ENCODE results near the gene USP6NL.

The USP6NL gene

DNA sequence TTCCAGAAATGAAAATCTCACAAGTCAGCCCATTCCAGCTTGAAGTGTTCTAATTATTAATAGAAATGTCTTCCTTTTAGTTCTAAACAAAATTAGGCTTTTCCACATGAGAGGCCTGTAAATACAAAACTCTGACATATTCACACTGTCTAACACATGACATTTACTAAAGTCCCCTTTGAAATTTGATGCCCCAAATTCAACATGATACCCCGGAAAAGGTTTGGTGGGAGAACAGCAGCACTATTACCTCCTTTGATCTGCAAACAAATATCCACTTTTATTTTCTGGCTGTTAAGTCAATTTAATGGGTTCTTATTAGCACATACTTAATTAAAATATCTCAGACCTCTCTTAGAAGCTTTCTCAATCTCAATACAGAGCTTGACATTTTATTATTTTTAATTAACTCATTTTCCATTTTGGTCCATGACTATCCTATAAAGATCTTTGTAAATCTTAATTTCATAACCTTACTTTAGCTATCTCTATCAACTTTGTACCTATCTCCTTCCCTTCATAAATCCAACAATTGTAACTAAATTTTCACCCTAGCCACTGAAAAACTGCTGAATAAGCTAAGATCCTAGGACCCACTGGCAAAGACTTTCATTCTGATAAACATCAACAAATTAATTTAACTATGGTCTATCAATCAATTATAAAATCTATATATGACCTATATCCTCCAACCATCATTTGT lies 63.2 kb downstream of the USP6NL start:
- DNase-seq: no peak

- DNase-seq: no peak
Measured at GRCh38 chr10:11546581-11546980, 64.9 kb downstream of the USP6NL start.

GRCh38 chr10:11541296-11541695 lies 70.2 kb downstream of the USP6NL start:
- no peak for DNase-seq

DNA sequence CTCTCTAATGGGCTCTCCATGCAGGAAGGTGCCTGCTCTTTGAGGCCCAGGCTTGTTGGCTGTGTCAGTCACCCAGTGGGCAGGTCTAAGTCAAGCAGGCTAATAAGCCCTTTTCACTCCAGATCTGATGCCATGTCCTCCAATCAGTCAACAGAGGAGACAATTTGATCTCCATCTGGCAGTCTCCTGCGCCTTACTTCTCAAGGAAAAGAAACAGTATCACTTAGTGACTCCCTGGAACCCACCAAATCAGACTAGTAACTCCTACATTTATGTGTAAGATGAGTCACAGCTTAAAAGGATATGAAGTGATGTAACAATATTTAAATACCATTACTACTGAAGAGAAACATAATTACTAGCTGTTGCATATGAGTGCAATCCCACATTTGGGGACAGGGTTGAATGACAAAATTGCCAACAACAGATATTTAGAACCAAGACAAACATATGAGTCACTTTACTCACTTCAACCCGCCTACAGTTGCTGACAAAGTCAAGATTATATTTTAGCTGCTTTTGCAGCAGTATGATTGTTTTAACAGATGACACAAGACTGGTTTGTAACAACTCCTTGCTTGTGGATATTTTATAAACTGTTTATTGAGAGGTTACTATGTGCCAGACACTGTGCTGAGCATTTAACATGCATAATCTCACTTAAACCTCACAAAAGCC lies 72.1 kb downstream of the USP6NL start:
- DNase-seq: peak; percentile 18

GRCh38 chr10:11538834-11539190 lies 72.6 kb downstream of the USP6NL start:
- DNase-seq: no peak

DNA sequence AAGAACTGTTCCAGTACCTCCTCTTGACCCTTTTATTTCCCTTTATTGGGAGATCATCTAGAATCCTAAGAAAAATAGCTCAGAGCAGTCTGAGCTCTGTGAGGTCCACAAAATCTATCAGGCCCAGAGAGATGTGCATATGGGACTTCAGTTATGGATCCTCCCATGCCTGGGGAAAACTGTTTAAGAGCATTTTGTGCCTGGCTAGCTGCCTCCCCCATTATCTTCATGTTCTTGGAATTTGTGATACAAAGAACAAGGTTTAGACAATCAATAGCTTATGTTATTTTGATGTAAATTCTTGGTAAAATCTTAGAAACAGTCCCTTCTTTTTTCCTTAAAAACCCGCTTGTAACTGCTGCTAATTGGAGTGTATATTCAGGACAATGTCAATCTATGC lies 75.2 kb downstream of the USP6NL start:
- no peak for DNase-seq

- no peak for DNase-seq
Measured at GRCh38 chr10:11535346-11535959, 76.0 kb downstream of the USP6NL start.

GRCh38 chr10:11533328-11533781 lies 78.1 kb downstream of the USP6NL start:
- peak; percentile 44 for DNase-seq

DNA sequence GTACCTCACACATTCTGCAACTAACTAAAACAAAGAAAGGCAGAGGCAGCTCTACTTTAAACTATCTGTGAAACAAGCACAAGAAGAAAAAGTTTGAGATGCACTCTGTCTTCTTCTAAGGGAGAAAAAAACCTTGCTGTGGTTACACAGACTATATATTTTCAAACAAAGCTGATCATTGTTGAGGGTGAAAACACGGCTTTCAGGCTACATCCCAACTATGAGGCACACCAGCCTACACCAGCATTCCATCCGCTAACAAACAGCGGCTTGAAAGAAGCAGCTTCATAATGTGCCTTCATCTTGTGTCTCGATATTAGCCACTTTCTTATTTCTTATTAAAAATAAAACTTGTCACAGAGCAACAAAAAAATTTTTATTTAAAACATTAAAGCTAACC lies 79.1 kb downstream of the USP6NL start:
- no peak for DNase-seq

- DNase-seq: no peak
Measured at GRCh38 chr10:11530806-11531205, 80.6 kb downstream of the USP6NL start.

GRCh38 chr10:11529276-11529903 lies 82.1 kb downstream of the USP6NL start:
- DNase-seq: no peak

DNA sequence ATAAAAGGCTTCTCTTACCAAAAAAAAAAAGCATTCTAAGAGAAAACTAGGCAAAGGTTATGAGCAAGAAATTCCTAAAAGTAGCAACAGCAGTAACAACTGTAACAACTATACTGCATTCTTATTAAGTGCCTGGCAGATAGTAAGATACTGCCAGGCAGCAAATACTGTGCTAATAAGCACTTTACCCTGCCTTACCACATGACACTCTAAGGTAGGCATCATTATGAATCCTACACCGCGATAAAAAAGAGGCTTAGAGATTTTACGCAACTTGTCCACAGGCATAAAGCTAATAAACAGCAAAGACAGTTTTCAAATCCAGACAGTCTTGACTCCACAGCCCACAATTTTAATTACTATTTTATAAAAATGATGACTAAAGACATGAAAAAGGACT lies 83.2 kb downstream of the USP6NL start:
- DNase-seq: no peak

- no peak for DNase-seq
Measured at GRCh38 chr10:11527691-11528255, 83.7 kb downstream of the USP6NL start.

- DNase-seq: no peak
Measured at GRCh38 chr10:11527068-11527467, 84.4 kb downstream of the USP6NL start.

DNA sequence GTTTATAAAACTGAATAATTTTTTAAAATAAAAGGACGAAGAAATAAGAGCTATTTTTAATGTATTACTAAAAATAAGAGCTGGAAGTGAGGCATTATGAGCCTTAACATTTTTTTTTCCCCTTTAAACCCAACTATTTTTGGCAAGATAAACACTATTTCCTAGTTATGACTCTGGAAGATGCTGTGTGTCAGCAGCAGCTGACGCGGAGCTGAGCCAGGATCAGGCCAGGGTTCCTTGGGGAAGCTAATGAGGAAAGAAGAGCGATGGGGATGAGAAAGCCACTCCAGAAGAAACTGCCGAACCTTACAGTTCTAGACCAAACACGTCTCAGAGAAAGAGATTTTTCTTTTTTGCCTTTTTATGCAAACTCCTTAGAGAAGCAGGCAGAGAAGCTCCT lies 85.9 kb downstream of the USP6NL start:
- DNase-seq: no peak

- no peak for DNase-seq
Measured at GRCh38 chr10:11522821-11523245, 88.6 kb downstream of the USP6NL start.

- DNase-seq: no peak
Measured at GRCh38 chr10:11521860-11522259, 89.6 kb downstream of the USP6NL start.

DNA sequence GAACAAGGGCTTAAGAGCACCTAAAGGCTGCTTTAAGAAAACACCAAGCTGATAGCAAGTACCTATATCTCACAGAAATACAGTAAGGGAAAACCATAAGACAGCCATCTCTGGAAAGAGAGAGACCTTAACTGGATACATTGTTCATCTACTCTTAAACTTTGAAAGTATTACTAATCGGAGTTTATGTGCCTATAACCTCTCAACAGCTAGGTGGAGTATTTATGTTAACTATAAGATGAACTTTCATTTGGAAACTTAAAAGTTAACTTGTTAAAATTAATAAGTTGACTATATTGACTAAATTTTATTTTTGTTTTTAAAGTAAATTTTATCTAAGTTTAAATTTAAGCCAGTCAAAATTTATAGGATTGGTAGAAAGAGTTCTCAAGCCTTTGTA lies 90.6 kb downstream of the USP6NL start:
- DNase-seq: no peak

DNA sequence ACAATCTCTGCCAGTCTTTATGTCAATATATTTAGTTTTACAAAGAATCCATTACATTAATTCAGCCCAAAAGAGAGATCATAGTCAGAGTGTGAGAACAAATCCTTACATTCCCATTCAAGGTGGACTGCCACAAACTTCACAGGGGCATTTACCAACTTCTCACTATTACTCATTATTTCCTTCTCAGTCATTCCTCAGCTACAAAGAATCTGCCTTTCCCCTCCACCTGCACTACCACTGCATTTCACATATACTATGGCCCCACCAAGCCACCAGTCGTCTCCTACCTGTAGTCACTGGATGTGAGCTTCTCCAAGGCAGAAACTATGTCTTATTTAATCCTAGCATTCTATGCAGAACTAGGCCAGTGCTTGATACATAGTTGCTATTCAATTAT lies 94.3 kb downstream of the USP6NL start:
- no peak for DNase-seq

- DNase-seq: no peak
Measured at GRCh38 chr10:11516431-11516746, 95.1 kb downstream of the USP6NL start.

DNA sequence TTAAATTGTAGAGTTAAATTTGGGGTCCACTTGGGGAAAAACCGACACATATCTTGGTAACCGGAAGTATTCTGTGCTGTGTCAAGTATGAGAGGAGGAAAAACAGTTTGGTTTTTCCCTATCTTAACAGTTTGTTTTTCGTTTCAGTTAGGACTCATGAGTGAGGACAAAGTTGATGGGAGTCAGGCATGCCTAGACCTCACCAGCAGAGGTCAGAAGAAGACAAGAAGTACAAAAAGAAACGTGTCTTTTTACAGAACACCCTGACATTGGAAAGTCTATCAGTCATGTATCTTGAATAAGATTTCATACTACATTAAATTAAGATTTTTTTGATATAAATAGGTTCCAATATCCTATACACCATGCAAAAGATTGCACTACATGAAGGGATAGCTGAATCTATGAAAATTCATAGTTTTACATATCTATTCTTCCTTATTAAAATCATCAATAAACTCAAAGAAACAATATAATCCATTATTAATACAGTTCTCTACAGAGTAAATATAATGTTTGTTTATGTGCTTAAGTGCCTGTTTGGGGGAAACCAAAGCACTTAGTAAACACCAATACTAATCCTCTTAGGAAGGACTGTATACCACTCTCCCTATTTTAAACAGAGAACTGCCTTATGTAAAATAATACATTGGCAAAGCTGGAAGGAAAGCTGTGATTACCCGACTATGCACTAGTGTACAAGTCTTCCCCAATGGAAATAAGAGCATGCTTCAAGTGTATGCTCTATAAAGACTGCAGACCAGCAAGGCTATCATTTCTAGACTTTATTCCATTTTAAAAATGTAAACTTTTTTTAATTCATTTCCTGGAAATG lies 95.6 kb downstream of the USP6NL start:
- DNase-seq: peak; percentile 26

GRCh38 chr10:11513727-11514126 lies 97.7 kb downstream of the USP6NL start:
- DNase-seq: no peak

DNA sequence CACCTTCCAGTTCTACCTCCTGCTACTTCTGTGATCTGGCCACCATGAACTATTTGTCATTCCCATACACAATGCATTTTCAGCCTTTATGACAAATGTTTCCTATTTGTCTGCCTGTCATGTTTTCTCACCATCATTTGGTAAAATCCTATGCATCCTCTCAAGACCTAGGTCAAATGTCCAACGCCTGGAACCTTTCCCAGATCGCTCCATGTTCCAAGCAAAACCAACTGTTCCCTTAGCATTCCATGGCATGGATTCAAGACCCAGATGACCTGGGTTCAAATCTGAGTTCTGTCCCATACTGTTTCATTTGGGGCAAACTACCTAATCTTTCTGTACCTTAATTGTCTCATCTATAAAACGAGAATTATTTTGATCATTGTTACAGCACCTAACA lies 98.9 kb downstream of the USP6NL start:
- DNase-seq: no peak

Data from NCI-H226 (cell line).